Hepatocyte (in vitro differentiated cells): ENCODE measurements around the gene NME8. TPM values are rescaled to one million over a fixed set of nuclear protein-coding genes. Genes with fewer than 3 reads are reported as not detected.
A peak's percentile ranks its signal among the peaks of the same experiment; 100 is the strongest.

Experiments used
- DNase-seq: peaks from one replicate; pipeline ENCODE4 v3.0.0-alpha.2; 2016; ENCODE audit warnings: low spot score
- H2AFZ ChIP-seq: fragments of 200-600 bp; sonication (generic); 2 replicates; pipeline ENCODE4 v1.6.0; 2016; ENCODE audit warnings: antibody characterized with exemption, mild to moderate bottlenecking
- H3K27ac ChIP-seq: fragments of 200-600 bp; sonication (generic); 2 replicates; pipeline ENCODE4 v1.5.1; 2016; ENCODE audit warnings: mild to moderate bottlenecking
- H3K27me3 ChIP-seq: fragments of 200-600 bp; sonication (generic); 2 replicates; pipeline ENCODE4 v1.6.1; 2016
- H3K36me3 ChIP-seq: fragments of 200-600 bp; sonication (generic); replicated peaks from 2 replicates; pipeline ENCODE4 v1.5.1; 2016; ENCODE audit warnings: low read depth; ENCODE audit not compliant: insufficient read depth
- H3K4me1 ChIP-seq: fragments of 200-600 bp; sonication (generic); 2 replicates; pipeline ENCODE4 v1.5.1; 2016; ENCODE audit warnings: mild to moderate bottlenecking, moderate library complexity; ENCODE audit not compliant: insufficient read depth
- H3K4me2 ChIP-seq: fragments of 200-600 bp; sonication (generic); 2 replicates; pipeline ENCODE4 v1.6.0; 2016
- H3K4me3 ChIP-seq: fragments of 200-600 bp; sonication (generic); 2 replicates; pipeline ENCODE4 v1.5.1; 2016; ENCODE audit warnings: mild to moderate bottlenecking
- H3K79me2 ChIP-seq: fragments of 200-600 bp; sonication (generic); 2 replicates; pipeline ENCODE4 v1.6.0; 2017; ENCODE audit warnings: mild to moderate bottlenecking
- H3K9me2 ChIP-seq: fragments of 200-600 bp; sonication (generic); replicated peaks from 2 replicates; pipeline ENCODE4 v1.6.0; 2017; ENCODE audit warnings: mild to moderate bottlenecking; ENCODE audit not compliant: insufficient read depth
- H3K9me3 ChIP-seq: fragments of 200-600 bp; sonication (generic); 2 replicates; pipeline ENCODE4 v1.5.1; 2016; ENCODE audit warnings: low read depth, mild to moderate bottlenecking
- H4K20me1 ChIP-seq: fragments of 200-600 bp; sonication (generic); 2 replicates; pipeline ENCODE4 v1.6.0; 2016; ENCODE audit warnings: mild to moderate bottlenecking; ENCODE audit not compliant: insufficient read depth, poor library complexity, severe bottlenecking
- EZH2 ChIP-seq: fragments of 200-600 bp; sonication (generic); IDR thresholded peaks from 2 replicates; pipeline ENCODE4 v1.6.1; 2016; ENCODE audit warnings: antibody characterized with exemption, mild to moderate bottlenecking, borderline replicate concordance
- EZH2phosphoT487 ChIP-seq: fragments of 200-600 bp; sonication (generic); IDR thresholded peaks from one replicate; pipeline ENCODE4 v1.6.1; 2018; ENCODE audit warnings: antibody characterized with exemption, mild to moderate bottlenecking, low read depth, moderate library complexity; ENCODE audit not compliant: unreplicated experiment, severe bottlenecking
- whole genome bisulfite sequencing: methylation state at CpG from one replicate; pipeline ENCODE4 v1.1.6; 2016; ENCODE audit warnings: low lambda C conversion rate; ENCODE audit errors: missing lambda C conversion rate; 5-methylcytosine and 5-hydroxymethylcytosine counted together
- polyA plus RNA-seq: library from polyadenylated mRNA; unstranded; fragments of >200 nt; fragmentation: Nextera tagmentation; extraction: Ambion mirVana; gene quantifications from 2 replicates; pipeline ENCODE4 v1.2.1, GENCODE V29; 2016
- total RNA-seq: library from RNA; depleted of rRNA; stranded (reverse); fragments of >200 nt; gene quantifications from 2 replicates; pipeline ENCODE4 v1.2.3, GENCODE V29; 2014
- TF ChIP-seq, protein P1 (sequence below): fragments of 200-600 bp; sonication (generic); IDR thresholded peaks from 2 replicates; pipeline ENCODE4 v1.5.1; 2016; ENCODE audit warnings: antibody characterized with exemption, mild to moderate bottlenecking; ENCODE audit not compliant: poor library complexity

Gene NME8
- total and polyA plus RNA-seq, 2 experiments from 2014 or later = not detected

DNA sequence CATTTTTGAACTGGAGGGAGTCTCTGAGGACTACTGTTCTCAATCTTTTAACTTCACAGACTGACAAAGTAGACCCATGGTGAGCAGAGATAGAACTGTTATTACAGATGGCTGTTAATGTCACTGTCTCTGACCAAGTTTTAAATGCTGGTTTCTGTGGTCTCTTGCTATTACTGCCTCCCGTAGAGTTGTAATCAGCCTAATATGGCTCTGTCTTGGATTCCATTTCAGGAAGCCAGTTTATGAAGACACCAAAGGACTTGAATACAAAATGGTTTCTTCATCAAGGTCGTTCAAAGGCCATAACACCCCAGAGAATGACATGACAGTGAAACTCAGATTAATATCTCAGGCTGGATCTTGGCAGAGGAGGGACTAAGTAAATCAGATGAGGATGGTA lies 64.4 kb downstream of the NME8 start:
- no peak for DNase-seq
- TF ChIP-seq EZH2 (no peak), EZH2phosphoT487 (no peak)
- TF ChIP-seq, protein P1, sequence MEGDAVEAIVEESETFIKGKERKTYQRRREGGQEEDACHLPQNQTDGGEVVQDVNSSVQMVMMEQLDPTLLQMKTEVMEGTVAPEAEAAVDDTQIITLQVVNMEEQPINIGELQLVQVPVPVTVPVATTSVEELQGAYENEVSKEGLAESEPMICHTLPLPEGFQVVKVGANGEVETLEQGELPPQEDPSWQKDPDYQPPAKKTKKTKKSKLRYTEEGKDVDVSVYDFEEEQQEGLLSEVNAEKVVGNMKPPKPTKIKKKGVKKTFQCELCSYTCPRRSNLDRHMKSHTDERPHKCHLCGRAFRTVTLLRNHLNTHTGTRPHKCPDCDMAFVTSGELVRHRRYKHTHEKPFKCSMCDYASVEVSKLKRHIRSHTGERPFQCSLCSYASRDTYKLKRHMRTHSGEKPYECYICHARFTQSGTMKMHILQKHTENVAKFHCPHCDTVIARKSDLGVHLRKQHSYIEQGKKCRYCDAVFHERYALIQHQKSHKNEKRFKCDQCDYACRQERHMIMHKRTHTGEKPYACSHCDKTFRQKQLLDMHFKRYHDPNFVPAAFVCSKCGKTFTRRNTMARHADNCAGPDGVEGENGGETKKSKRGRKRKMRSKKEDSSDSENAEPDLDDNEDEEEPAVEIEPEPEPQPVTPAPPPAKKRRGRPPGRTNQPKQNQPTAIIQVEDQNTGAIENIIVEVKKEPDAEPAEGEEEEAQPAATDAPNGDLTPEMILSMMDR = no peak
- no peak overlapping the region for H3K4me2 ChIP-seq
- no peak overlapping the region for H3K4me3 ChIP-seq
- H3K4me1 ChIP-seq = no peaks in the 10 kb centered on the region
- H2AFZ ChIP-seq = no peak overlapping the region
- 76% methylated on average over 2 of the region's 2 CpGs for WGBS
- no peaks in the 10 kb centered on the region for H3K79me2 ChIP-seq
- no peaks in the 10 kb centered on the region for H3K9me2 ChIP-seq
- H3K27ac ChIP-seq = no peak overlapping the region
- no peaks in the 10 kb centered on the region for H3K36me3 ChIP-seq
- H3K27me3 ChIP-seq = peaks cover 23% of the 10 kb centered on the region
- H3K9me3 ChIP-seq = no peaks in the 10 kb centered on the region
- no peaks in the 10 kb centered on the region for H4K20me1 ChIP-seq

DNA sequence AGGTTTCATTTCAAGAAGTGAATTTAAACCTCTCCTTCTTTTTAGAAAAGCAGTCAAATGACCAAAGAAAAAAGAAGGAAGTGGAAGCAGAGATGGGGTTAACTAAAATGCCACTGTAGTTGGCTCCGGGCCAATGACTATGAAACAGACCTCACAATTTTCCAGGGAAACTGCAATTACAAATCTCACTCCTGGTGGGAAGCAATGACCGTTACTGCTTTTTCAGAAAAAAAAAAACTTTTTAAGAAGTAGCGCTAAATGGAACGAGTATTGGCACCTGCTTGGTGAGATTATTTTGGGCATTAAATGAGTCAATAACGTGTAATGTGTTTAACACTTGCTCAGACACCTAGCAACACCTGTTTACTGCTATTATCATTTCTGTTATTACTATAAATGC lies 67.0 kb downstream of the NME8 start:
- no peaks in the 10 kb centered on the region for H3K9me3 ChIP-seq
- H3K4me3 ChIP-seq = no peak overlapping the region
- DNase-seq = peak; percentile 13
- no peak overlapping the region for H3K4me2 ChIP-seq
- no peaks in the 10 kb centered on the region for H3K79me2 ChIP-seq
- H3K9me2 ChIP-seq = no peaks in the 10 kb centered on the region
- H3K27me3 ChIP-seq = peaks cover 49% of the 10 kb centered on the region
- no peak overlapping the region for H3K27ac ChIP-seq
- no peaks in the 10 kb centered on the region for H3K36me3 ChIP-seq
- H2AFZ ChIP-seq = no peak overlapping the region
- no peaks in the 10 kb centered on the region for H3K4me1 ChIP-seq
- TF ChIP-seq EZH2phosphoT487 (no peak), EZH2 (no peak)
- TF ChIP-seq, protein P1 = no peak
- 62% methylated on average over 5 of the region's 5 CpGs for WGBS
- H4K20me1 ChIP-seq = no peaks in the 10 kb centered on the region

DNA sequence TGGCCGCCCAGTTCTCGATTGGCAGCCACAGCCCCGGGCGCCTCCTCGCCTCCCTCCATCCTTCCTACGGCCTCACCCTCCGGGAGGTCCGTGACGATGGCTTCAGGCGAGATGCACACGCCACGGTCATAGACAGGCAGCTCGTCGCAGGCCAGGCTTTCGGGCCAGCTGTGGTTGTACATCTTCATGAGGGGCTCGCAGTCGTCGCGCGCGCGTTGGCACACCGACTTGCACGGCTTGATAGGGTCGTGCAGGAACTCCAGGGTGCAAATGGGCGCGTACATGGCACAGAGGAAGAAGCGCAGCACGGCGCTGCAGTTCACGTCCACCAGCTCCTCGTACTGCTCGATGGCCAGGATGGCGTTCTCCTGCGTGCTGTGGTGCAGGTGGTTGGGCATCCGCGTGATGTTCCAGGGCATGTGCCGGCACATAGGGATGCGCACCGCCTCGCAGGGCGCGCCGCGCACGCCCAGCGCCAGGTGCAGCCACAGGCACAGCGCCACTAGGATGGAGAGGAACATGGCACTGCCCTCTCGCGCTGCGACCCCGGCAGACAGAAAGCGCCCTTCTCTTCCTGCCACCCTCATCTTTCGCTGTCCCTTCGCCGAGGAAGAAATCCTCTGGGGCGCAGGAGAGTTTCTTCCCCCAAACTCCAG lies 67.7 kb downstream of the NME8 start:
- Histone ChIP-seq H3K36me3 (no peaks in the 10 kb centered on the region), H3K27me3 (peaks cover 50% of the 10 kb centered on the region), H3K4me2 (peak overlapping the region; percentile 89), H3K4me1 (no peaks in the 10 kb centered on the region), H3K4me3 (peak overlapping the region; percentile 24), H3K9me2 (no peaks in the 10 kb centered on the region), H3K27ac (peak overlapping the region; percentile 74), H2AFZ (peak overlapping the region; percentile 38), H3K9me3 (no peaks in the 10 kb centered on the region), H3K79me2 (no peaks in the 10 kb centered on the region), H4K20me1 (no peaks in the 10 kb centered on the region)
- no peak for TF ChIP-seq EZH2phosphoT487
- TF ChIP-seq, protein P1 = no peak
- no peak for TF ChIP-seq EZH2
- WGBS = 25% methylated on average over 50 of the region's 57 CpGs
- DNase-seq = peak; percentile 41
